SK-N-SH treated with all-trans-retinoic acid at 6 μM for 48 hours (cell line): Measurements from ENCODE around the gene TBX10.

Source experiments
- CREB5 ChIP-seq: fragments of 250-450 bp; sonication (Bioruptor Pico); IDR thresholded peaks from 2 replicates; pipeline ENCODE4 v1.5.1; 2020; ENCODE audit warnings: low read depth, mild to moderate bottlenecking, moderate library complexity
- ESRRG ChIP-seq: fragments of 250-450 bp; sonication (Bioruptor Pico); IDR thresholded peaks from 2 replicates; pipeline ENCODE4 v1.6.1; 2021; ENCODE audit warnings: mild to moderate bottlenecking
- GLIS3 ChIP-seq: fragments of 250-450 bp; sonication (Bioruptor Pico); IDR thresholded peaks from 2 replicates; pipeline ENCODE4 v1.5.0; 2020; ENCODE audit warnings: mild to moderate bottlenecking, moderate library complexity
- ISL1 ChIP-seq: fragments of 250-450 bp; sonication (Bioruptor Pico); IDR thresholded peaks from 2 replicates; pipeline ENCODE4 v2.1.2; 2022; ENCODE audit warnings: mild to moderate bottlenecking, moderate library complexity
- OSR1 ChIP-seq: fragments of 250-450 bp; sonication (Bioruptor Pico); IDR thresholded peaks from 2 replicates; pipeline ENCODE4 v1.8.0; 2022; ENCODE audit warnings: moderate library complexity, mild to moderate bottlenecking, inconsistent platforms
- PATZ1 ChIP-seq: fragments of 250-450 bp; sonication (Bioruptor Pico); IDR thresholded peaks from 2 replicates; pipeline ENCODE4 v1.8.0; 2020; ENCODE audit warnings: mild to moderate bottlenecking, moderate library complexity, borderline replicate concordance
- TOX ChIP-seq: fragments of 250-450 bp; sonication (Bioruptor Pico); IDR thresholded peaks from 2 replicates; pipeline ENCODE4 v1.8.0; 2021; ENCODE audit warnings: mild to moderate bottlenecking, moderate library complexity, borderline replicate concordance
- TSHZ2 ChIP-seq: fragments of 250-450 bp; sonication (Bioruptor Pico); IDR thresholded peaks from 2 replicates; pipeline ENCODE4 v1.5.0; 2020; ENCODE audit warnings: mild to moderate bottlenecking, moderate library complexity
- ZFP3 ChIP-seq: fragments of 250-450 bp; sonication (Bioruptor Pico); IDR thresholded peaks from 2 replicates; pipeline ENCODE4 v1.5.0; 2020; ENCODE audit warnings: mild to moderate bottlenecking, moderate library complexity
- ZFP30 ChIP-seq: fragments of 450-650 bp; formaldehyde crosslinking; IDR thresholded peaks from 2 replicates; pipeline ENCODE4 v1.5.0; 2022; ENCODE audit warnings: mild to moderate bottlenecking, moderate library complexity

- no peak for TF ChIP-seq TSHZ2 (CRISPR knock-in tag)
- no peak for TF ChIP-seq ZFP3 (CRISPR knock-in tag)
- no peak for TF ChIP-seq CREB5
- no peak for TF ChIP-seq ESRRG (CRISPR knock-in tag)
- no peak for TF ChIP-seq PATZ1 (CRISPR knock-in tag)
- TF ChIP-seq TOX (CRISPR knock-in tag): no peak
- TF ChIP-seq ISL1: no peak
- TF ChIP-seq OSR1 (CRISPR knock-in tag): no peak
- no peak for TF ChIP-seq ZFP30
- TF ChIP-seq GLIS3 (CRISPR knock-in tag): no peak
These were observed 34.7 kb downstream of the TBX10 start for GRCh38 chr11:67604815-67605214.
